ENCODE measurements around the gene ARHGEF17. TPM values are rescaled to one million over a fixed set of nuclear protein-coding genes. Genes with fewer than 3 reads are reported as not detected.
A peak's percentile ranks its signal among the peaks of the same experiment; 100 is the strongest.

Gene ARHGEF17
- total and polyA plus RNA-seq, 9 donors: 23.8 to 64.4 (median 49.0) TPM

DNA sequence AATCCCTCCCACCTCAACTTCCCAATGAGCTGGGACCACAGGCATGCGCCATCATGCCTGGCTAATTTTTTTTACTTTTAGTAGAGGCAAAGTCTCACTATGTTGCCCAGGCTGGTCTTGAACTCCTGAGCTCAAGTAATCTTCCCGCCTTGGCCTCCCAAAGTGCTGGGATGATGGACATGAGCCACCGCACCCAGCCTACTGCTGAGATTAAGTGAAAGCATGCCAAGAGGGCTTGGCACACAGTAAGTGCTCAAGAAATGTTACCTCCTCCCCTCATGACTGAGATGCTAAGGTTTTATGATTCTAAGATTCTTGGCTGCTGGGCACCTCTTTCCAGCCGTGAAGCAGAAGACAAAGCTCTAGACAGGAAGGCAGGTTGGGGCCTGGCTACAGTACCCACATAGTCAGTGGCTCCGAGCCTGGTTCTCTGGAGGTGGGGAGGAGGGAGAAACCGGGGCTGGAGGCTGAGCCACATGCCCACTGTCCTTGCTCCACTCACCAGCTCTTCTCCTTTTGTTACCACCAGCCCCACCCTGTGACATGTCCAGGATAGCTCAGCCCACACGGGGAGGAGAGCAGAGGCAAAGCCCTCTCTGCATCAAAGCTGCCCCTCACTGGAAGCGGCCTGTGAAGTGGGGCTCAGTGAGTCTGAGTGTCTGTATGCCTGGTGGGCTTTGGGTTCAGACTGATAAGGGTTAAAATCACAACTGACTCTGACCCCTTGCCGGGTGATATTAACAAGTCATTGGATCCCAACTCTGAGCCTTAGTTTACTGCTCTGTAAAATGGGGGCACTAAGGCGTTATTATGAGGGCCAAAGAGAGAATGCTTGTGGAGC lies 12.9 kb downstream of the ARHGEF17 start:
- peak overlapping the region; percentile 87 for H3K27ac ChIP-seq (ENCODE audit: low read length)
- WGBS (ENCODE audit: insufficient coverage): 43% methylated on average over 4 of the region's 10 CpGs
- no peak for DNase-seq
- no peak overlapping the region for H3K4me3 ChIP-seq (ENCODE audit: low read length)
- H3K9me3 ChIP-seq (replicated peaks; ENCODE audit: control insufficient read depth, low read depth, low read length): no peaks in the 10 kb centered on the region
- no peaks in the 10 kb centered on the region for H3K27me3 ChIP-seq (ENCODE audit: control insufficient read depth, insufficient read depth, low read length)
- peaks cover 15% of the 10 kb centered on the region for H3K36me3 ChIP-seq (ENCODE audit: control insufficient read depth, insufficient read depth, low read length)
- peaks cover 72% of the 10 kb centered on the region for H3K4me1 ChIP-seq (ENCODE audit: control insufficient read depth, insufficient read depth, low read length)

GRCh38 chr11:73321604-73322381 lies 13.7 kb downstream of the ARHGEF17 start:
- Histone ChIP-seq H3K27ac (ENCODE audit: low read length) (peak overlapping the region; percentile 87), H3K4me3 (ENCODE audit: low read length) (no peak overlapping the region), H3K9me3 (replicated peaks; ENCODE audit: control insufficient read depth, low read depth, low read length) (no peaks in the 10 kb centered on the region), H3K27me3 (ENCODE audit: control insufficient read depth, insufficient read depth, low read length) (no peaks in the 10 kb centered on the region), H3K4me1 (ENCODE audit: control insufficient read depth, insufficient read depth, low read length) (peaks cover 66% of the 10 kb centered on the region), H3K36me3 (ENCODE audit: control insufficient read depth, insufficient read depth, low read length) (peaks cover 17% of the 10 kb centered on the region)
- DNase-seq: peak; percentile 61
- 13% methylated on average over 3 of the region's 10 CpGs for WGBS (ENCODE audit: insufficient coverage)

DNA sequence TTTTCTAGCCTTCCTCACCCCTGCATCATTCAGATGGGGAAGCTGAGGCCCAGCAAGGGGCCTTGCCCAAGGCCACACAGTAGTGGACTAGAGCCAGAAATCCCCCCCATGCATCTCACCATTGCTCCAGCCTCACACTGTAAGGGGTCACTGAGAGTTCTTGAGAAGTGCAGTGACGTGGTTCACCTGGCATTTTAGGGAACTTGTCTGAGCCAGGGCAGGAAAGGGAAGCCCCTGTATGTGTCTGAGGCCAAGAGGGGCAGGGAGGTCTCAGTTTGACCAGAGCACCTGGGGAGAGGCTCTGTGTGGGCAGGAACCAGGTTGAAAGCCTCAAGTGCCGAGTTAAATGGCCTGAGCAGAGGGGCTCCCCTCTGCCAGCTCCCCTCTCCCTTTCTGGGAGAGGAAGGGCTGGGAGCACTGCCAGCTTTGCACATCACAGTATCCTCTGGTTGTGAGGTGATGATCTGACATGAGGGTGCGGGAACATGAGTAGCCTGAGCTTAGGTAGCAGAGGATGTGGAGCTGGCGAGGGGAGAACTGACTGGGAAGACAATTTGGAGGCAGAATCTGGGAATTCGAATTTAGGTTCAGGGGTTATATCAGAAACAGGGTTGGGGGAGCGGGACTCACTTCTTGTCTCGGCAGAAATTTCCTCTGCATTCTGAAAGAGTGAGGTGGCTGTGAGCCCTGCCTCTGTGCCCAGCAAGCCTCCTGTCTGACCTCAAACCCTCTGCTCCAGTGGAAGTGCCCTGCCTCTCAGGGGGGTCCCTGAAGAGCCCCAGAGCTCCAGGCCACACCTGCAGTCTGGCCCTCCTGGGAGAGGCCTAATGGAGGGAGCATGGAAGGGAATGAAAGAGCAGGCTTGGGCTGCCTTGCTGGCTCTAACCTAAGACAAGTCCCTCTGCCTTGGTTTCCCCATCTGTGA lies 14.6 kb downstream of the ARHGEF17 start:
- peak; percentile 51 for DNase-seq
- no peaks in the 10 kb centered on the region for H3K9me3 ChIP-seq (replicated peaks; ENCODE audit: control insufficient read depth, low read depth, low read length)
- WGBS (ENCODE audit: insufficient coverage): 29% methylated on average over 4 of the region's 7 CpGs
- H3K4me3 ChIP-seq (ENCODE audit: low read length): no peak overlapping the region
- H3K4me1 ChIP-seq (ENCODE audit: control insufficient read depth, insufficient read depth, low read length): peaks cover 58% of the 10 kb centered on the region
- H3K36me3 ChIP-seq (ENCODE audit: control insufficient read depth, insufficient read depth, low read length): peaks cover 20% of the 10 kb centered on the region
- H3K27ac ChIP-seq (ENCODE audit: low read length): peak overlapping the region; percentile 87
- no peaks in the 10 kb centered on the region for H3K27me3 ChIP-seq (ENCODE audit: control insufficient read depth, insufficient read depth, low read length)

DNA sequence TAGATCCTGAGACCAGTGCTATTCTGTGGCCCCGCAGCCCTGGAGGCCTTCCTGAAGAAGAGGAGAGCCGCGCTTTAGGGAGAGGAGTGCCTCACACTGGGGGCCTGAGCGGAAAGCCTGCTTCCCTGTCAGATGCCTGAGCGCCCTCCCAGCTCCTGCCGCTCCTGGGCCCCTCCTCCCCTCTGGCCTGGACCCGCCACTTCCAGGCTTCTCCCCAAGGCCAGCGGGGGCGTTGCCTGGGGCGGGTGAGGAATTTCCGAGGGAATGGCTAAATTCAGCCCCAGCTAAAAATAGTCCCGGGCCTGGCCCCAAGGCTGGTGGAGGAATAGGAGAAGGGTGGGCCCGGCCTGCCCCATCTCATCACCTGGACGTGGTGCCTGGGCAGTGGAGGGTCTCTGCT lies 15.4 kb downstream of the ARHGEF17 start:
- H3K4me1 ChIP-seq (ENCODE audit: control insufficient read depth, insufficient read depth, low read length): peaks cover 53% of the 10 kb centered on the region
- H3K4me3 ChIP-seq (ENCODE audit: low read length): no peak overlapping the region
- peak overlapping the region; percentile 87 for H3K27ac ChIP-seq (ENCODE audit: low read length)
- no peaks in the 10 kb centered on the region for H3K27me3 ChIP-seq (ENCODE audit: control insufficient read depth, insufficient read depth, low read length)
- H3K36me3 ChIP-seq (ENCODE audit: control insufficient read depth, insufficient read depth, low read length): peaks cover 22% of the 10 kb centered on the region
- no peaks in the 10 kb centered on the region for H3K9me3 ChIP-seq (replicated peaks; ENCODE audit: control insufficient read depth, low read depth, low read length)
- peak; percentile 93 for DNase-seq
- WGBS (ENCODE audit: insufficient coverage): 19% methylated on average over 6 of the region's 14 CpGs

- peaks cover 19% of the 10 kb centered on the region for H3K36me3 ChIP-seq (ENCODE audit: control insufficient read depth, insufficient read depth, low read length)
- no peak for DNase-seq
- no peak overlapping the region for H3K4me3 ChIP-seq (ENCODE audit: low read length)
- no peaks in the 10 kb centered on the region for H3K27me3 ChIP-seq (ENCODE audit: control insufficient read depth, insufficient read depth, low read length)
- H3K27ac ChIP-seq (ENCODE audit: low read length): peak overlapping the region; percentile 87
- H3K9me3 ChIP-seq (replicated peaks; ENCODE audit: control insufficient read depth, low read depth, low read length): no peaks in the 10 kb centered on the region
- H3K4me1 ChIP-seq (ENCODE audit: control insufficient read depth, insufficient read depth, low read length): peaks cover 53% of the 10 kb centered on the region
- WGBS (ENCODE audit: insufficient coverage): 85% methylated on average over 4 of the region's 9 CpGs
These were observed 16.0 kb downstream of the ARHGEF17 start for GRCh38 chr11:73324116-73324515.

GRCh38 chr11:73324665-73325035 lies 16.6 kb downstream of the ARHGEF17 start:
- Histone ChIP-seq H3K27me3 (ENCODE audit: control insufficient read depth, insufficient read depth, low read length) (no peaks in the 10 kb centered on the region), H3K27ac (ENCODE audit: low read length) (peak overlapping the region; percentile 87), H3K9me3 (replicated peaks; ENCODE audit: control insufficient read depth, low read depth, low read length) (no peaks in the 10 kb centered on the region), H3K4me3 (ENCODE audit: low read length) (no peak overlapping the region), H3K4me1 (ENCODE audit: control insufficient read depth, insufficient read depth, low read length) (peaks cover 53% of the 10 kb centered on the region), H3K36me3 (ENCODE audit: control insufficient read depth, insufficient read depth, low read length) (peaks cover 15% of the 10 kb centered on the region)
- 78% methylated on average over 2 of the region's 2 CpGs for WGBS (ENCODE audit: insufficient coverage)
- no peak for DNase-seq

GRCh38 chr11:73325036-73325981 lies 17.2 kb downstream of the ARHGEF17 start:
- H3K9me3 ChIP-seq (replicated peaks; ENCODE audit: control insufficient read depth, low read depth, low read length): no peaks in the 10 kb centered on the region
- DNase-seq: no peak
- H3K4me1 ChIP-seq (ENCODE audit: control insufficient read depth, insufficient read depth, low read length): peaks cover 54% of the 10 kb centered on the region
- no peaks in the 10 kb centered on the region for H3K27me3 ChIP-seq (ENCODE audit: control insufficient read depth, insufficient read depth, low read length)
- peak overlapping the region; percentile 10 for H3K27ac ChIP-seq (ENCODE audit: low read length)
- no peak overlapping the region for H3K4me3 ChIP-seq (ENCODE audit: low read length)
- WGBS (ENCODE audit: insufficient coverage): 51% methylated on average over 6 of the region's 13 CpGs
- H3K36me3 ChIP-seq (ENCODE audit: control insufficient read depth, insufficient read depth, low read length): peaks cover 13% of the 10 kb centered on the region

- Histone ChIP-seq H3K36me3 (ENCODE audit: control insufficient read depth, insufficient read depth, low read length) (peaks cover 15% of the 10 kb centered on the region), H3K9me3 (replicated peaks; ENCODE audit: control insufficient read depth, low read depth, low read length) (no peaks in the 10 kb centered on the region), H3K4me3 (ENCODE audit: low read length) (no peak overlapping the region), H3K27me3 (ENCODE audit: control insufficient read depth, insufficient read depth, low read length) (no peaks in the 10 kb centered on the region), H3K4me1 (ENCODE audit: control insufficient read depth, insufficient read depth, low read length) (peaks cover 53% of the 10 kb centered on the region), H3K27ac (ENCODE audit: low read length) (no peak overlapping the region)
- DNase-seq: no peak
- whole genome bisulfite sequencing (ENCODE audit: insufficient coverage): 33% methylated on average over 4 of the region's 10 CpGs
These were observed 19.1 kb downstream of the ARHGEF17 start for GRCh38 chr11:73326929-73327811.
